HG03108 (cell line): ENCODE data around the gene TRAPPC4.
"Not testable (repeated sequence)": the region's sequence is repeated elsewhere in the genome, so short reads cannot be mapped to it uniquely, and the experiment has no call there.

Source experiments
- ATAC-seq: cut with Tn5 transposase; IDR thresholded peaks from one replicate; pipeline ENCODE4 v1.9.1; 2021; ENCODE audit warnings: moderate library complexity; ENCODE audit not compliant: unreplicated experiment

TRAPPC4 gene

DNA sequence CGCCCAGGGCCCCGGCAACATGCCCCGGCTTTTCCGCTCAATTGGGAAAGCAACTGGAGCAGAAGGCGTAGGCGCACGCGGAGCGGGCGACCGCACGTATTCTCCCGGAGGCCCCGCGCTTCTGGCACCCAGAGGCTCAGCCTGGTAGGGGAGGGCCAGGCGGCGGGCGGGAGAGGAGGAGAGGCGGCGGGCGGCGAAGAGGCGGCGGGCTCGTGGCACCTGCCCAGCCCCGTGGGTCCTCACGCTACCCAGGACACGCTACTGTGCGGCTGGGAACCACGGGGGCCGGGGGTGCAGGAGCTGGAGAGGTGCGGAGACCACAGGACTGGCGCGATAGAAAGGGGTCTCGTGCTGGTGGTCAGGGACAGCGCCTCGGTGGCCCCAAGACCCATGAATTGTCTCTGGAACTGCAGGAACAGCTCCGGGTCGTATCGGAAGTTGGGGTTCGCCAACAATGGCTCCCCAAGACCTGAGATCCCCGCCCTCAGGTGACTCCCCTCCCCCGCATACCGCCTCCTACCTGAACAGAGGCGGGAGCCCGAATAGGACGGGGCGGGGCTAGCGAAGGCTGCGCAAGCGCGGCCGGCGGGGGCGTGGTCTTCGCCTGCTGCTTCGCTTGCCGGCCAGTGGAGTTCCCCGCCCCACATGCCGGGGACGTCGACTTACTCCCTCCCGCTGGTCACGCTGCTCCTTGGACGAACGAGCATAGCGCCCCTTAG is 11.9 kb downstream of the TRAPPC4 start, which contains the start of gene SLC37A4:
Gene SLC37A4, minus strand, starts transcription at position 549 of the 719 bp plus-strand sequence.
- ATAC-seq = peak; percentile 88

DNA sequence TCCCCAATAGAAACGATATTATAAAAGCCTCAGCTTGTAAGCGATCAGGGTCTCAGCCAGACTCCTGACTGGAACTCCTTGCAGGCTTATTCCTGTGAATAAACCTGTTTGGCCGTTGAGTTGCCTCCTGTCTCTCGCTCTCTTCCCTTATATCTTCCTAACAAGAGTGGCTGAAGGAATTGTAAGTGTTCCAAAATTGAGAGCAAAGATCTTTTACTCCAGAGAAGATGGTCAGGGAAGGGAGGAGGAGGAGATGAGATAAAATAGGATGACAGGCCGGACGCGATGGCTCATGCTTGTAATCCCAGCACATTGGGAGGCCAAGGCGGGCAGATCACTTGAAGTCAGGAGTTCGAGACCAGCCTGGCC is 13.3 kb downstream of the TRAPPC4 start:
- no peak for ATAC-seq

DNA sequence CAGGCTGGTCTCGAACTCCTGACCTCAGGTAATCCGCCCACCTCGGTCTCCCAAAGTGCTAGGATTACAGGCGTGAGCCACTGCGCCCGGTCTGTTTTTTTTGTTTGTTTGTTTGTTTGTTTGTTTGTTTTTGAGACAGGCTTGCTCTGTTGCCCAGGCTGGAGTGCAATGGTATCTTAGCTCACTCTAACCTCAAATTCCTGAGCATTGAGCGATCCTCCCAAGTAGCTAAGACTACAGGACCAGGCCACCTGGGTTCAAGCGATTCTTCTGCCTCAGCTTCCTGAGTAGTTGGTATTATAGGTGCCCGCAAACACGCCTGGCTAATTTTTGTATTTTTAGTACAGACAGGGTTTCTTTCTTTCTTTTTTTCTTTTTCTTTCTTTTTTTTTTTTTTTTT is 14.9 kb downstream of the TRAPPC4 start:
- ATAC-seq = not testable (repeated sequence)

DNA sequence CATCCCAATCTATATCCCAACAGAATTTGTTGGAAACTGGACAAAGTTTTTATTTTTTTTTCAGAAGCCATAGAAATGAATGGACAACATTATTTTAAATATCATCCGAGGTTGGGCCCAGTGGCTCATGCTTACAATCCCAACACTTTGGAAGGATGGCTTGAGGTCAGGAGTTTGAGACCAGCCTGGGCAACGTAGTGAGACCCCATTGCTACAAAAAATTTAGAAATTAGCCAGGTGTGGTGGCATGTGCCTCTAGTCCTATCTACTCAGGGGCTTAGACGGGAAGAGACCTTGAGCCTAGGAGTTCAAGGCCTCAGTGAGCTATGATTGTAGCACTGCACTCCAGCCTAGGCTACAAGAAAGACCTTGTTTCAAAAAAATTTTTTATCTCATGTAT is 16.2 kb downstream of the TRAPPC4 start:
- ATAC-seq = no peak

GRCh38 chr11:119038884-119039283 is 20.3 kb downstream of the TRAPPC4 start:
- ATAC-seq = no peak

DNA sequence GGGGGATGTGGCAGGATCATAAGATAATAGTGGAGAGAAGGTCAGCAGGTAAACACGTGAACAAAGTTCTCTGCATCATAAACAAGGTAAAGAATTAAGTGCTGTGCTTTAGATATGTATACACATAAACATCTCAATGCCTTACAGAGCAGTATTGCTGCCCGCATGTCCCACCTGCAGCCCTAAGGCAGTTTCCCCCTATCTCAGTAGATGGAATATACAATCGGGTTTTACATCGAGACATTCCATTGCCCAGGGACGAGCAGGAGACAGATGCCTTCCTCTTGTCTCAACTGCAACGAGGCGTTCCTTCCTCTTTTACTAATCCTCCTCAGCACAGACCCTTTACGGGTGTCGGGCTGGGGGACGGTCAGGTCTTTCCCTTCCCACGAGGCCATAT is 20.9 kb downstream of the TRAPPC4 start:
- ATAC-seq = not testable (repeated sequence)

DNA sequence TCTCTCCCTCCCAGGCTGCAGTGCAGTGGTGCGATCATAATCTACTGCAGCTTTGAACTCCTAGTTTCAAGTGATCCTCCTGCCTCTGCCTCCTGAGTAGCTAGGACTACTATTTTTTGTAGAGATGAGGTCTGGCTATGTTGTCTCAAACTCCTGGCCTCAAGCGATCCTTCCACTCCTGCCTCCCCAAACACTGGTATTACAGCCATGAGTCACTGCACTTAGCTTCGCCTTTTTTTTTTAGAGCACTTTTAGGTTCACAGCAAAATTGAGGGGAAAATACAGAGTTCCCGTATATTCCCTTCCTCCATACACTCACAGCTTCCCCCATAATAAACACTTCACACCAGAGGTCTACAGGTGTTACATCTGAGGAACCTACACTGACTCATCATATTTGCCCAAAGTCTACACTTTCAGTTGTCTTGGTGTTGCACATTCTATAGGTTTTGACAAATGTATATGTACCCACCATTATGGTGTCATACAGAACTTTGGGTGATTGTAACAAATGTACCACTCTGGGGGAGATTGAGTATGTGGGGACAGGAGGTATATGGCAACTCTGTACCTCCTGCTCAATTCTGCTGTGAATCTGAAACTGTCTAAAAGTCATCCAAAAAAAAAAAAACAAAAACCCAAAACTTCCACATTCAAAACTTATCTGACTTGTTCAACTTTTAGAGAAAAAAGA is 23.4 kb downstream of the TRAPPC4 start:
- ATAC-seq = no peak

DNA sequence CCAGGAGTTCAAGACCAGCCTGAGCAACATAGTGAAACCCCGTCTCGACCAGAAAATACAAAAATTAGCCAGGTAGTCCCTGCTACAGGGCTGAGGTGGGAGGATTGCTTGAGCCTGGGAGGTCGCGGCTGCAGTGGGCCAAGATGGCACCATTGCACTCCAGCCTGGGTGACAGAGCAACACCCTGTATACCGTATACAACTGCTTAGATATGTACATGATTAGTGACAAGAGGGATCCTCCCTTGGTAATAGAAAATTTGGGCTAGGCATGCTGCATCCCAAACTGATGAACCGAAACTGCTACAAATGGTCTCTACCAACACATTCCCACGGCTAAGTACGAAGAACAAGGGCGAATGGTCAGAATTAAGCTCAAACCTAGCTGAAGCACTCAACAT is 24.4 kb downstream of the TRAPPC4 start:
- no peak for ATAC-seq

DNA sequence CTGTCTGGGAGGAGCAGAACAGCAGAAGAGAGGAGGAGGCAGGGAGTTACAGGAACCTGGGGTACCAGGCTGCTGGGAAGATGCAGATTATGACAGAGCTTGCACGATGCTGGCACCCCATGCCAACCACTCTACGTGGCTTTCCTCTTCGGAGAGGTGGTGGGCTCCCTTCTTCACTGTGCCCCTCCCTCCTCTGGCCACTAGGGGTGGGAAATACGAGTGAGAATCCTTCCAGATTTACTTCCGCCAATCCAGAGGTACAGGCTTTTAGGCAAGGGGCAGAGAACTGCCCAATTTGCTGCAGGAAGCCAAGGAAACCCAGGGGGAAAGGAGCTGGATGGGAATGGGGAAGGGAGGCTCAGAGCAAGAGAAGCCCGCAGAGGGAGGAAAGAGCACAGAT is 26.1 kb downstream of the TRAPPC4 start:
- ATAC-seq = no peak

GRCh38 chr11:119046489-119046888 is 27.9 kb downstream of the TRAPPC4 start:
- ATAC-seq = no peak

GRCh38 chr11:119047205-119047604 is 28.6 kb downstream of the TRAPPC4 start:
- ATAC-seq = no peak

- ATAC-seq = no peak
Observed at GRCh38 chr11:119048644-119049043, 30.1 kb downstream of the TRAPPC4 start.

- no peak for ATAC-seq
Observed at GRCh38 chr11:119049081-119049480, 30.5 kb downstream of the TRAPPC4 start.

DNA sequence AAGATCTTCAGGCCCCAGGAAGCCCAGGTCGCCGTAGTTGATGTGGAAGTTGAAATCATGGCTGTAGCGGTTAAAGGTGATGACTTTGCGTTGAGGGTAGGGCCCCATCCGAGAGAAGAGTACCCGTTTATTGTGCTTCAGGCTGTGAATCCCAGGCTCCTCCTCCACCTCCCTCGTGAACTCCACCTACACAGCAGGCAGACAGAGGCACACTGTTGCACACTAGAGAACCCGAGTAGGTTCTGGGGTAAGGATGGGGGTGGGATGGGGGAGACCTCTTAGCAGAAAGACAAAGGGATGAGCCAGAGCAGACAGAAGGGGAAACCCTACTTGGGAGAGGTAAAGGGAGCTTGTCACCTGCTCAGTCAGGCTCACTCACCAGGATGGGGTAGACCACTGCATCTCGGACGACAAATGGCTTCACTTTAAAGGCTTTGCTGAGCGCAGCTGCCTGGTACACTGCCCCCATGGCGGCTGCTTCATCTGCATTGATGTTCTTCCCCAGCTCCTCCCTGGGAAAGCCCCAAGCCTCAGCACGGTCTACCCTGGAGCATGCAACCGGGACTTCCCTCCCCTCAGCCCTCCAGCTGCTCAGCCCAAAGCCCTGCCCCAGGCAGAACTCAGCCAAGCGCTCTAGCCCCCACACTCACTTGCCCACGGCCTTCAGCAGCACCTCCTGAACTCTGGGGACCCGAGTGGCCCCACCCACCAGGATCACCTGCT is 33.0 kb downstream of the TRAPPC4 start:
- ATAC-seq = peak; percentile 41

DNA sequence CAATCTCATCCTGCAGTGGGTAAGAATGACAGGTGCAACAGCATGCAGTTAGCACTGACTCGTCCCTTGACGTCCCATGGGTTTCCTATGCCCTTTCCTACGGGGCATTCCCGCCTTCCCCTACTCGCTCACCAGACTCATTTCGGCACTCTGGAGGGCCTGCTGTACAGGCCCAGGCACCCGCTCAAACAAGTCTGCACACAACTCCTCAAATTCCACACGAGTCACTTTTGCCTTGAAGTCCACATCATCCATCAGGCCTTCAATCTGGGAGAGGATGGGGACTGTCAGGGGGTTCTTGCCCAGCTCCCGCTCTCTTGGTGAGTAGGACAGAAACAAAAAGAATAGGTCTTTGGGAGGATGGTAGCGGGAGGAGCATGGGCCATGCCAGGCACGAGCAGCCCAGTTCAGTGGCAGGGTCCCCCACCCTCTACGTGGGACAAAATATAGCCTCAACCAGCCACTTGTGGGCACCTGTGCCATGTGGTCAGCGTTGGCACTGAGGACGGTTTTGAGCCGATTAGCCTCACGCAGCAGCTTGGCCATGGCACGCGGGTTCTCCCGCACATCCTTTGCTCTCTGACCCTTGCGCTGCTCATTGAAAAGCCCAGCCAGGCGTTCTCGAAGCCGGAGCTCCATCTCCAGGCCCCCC is 33.7 kb downstream of the TRAPPC4 start:
- no peak for ATAC-seq

- ATAC-seq = no peak
Observed at GRCh38 chr11:119054418-119054817, 35.9 kb downstream of the TRAPPC4 start.

DNA sequence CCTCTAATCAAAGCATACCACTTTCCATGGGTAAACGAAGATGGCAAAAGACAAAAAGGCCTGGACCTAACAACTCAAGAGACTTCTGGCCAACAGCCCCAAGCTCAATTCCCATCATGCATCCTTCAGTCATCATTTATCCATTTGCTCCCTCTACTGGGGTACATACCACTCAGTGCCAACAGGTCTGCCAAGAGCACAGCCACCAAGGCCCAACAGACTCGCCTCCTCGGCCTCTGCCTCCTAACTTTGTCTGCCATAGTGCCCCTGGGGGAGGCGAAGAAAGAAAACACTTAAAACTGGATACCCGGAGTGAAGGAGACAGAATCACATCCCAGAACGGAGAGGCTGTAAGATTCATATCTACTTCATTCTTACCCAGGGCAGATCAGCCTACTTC is 37.3 kb downstream of the TRAPPC4 start:
- ATAC-seq = no peak

DNA sequence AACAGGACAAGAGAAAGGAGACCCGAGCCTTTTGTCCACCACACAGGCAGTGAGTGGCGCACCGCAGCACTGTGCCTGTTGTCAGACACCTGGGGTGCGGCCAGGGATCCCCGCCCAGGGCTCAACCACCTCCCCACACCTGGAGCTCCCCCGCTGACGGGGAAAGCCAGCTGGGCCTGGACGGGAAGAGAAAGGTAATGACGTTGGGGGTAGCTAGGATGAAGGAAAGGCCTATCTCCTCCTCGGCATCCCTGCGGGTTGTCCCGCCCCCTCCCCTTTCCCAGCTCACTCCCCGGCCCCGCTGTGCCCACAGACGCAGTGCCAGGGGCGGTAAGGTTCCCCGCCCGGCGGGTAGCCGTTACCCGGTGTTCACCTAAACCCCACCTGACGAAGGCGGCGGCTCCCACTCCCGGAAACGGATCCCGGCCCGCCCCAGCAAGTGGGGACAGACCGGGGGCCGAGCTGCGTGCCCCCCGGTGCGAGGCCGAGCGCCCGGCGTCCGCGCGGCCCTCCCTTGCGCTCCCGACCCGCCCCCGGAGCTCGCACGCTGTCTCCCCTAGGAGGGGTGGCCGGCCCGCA is 37.9 kb downstream of the TRAPPC4 start:
- peak; percentile 3 for ATAC-seq

- peak; percentile 91 for ATAC-seq
Observed at GRCh38 chr11:119057000-119057769, 38.6 kb downstream of the TRAPPC4 start, which contains the start of gene HYOU1. TSS of gene HYOU1 (minus strand) at chr11:119057205. CDS start at chr11:119056160, 1,045 bp downstream.

- not testable (repeated sequence) for ATAC-seq
Observed at GRCh38 chr11:119059128-119059527, 40.6 kb downstream of the TRAPPC4 start.
